ENCODE data around the gene GLI2.

GLI2 gene

GRCh38 chr2:120776649-120777048 is 41.0 kb downstream of the GLI2 start:
- Histone ChIP-seq H3K4me3 (ENCODE audit: severe bottlenecking) (no peak overlapping the region), H3K27ac (ENCODE audit: poor library complexity, severe bottlenecking) (no peak overlapping the region), H3K4me1 (ENCODE audit: insufficient read depth, poor library complexity, severe bottlenecking) (no peaks in the 10 kb centered on the region), H3K27me3 (ENCODE audit: insufficient read depth, poor library complexity, severe bottlenecking) (no peaks in the 10 kb centered on the region), H3K36me3 (ENCODE audit: low read depth) (no peaks in the 10 kb centered on the region), H3K9me3 (ENCODE audit: severe bottlenecking) (no peaks in the 10 kb centered on the region)
- no peak for TF ChIP-seq CTCF (IDR thresholded peaks at IDR 0.05; ENCODE audit: poor library complexity, severe bottlenecking)
- DNase-seq (ENCODE audit: low spot score) (no peak), ATAC-seq (ENCODE audit: low read depth) (no peak)

- TF ChIP-seq CTCF (IDR thresholded peaks at IDR 0.05; ENCODE audit: poor library complexity, severe bottlenecking) = no peak
- ATAC-seq (ENCODE audit: low read depth) = no peak
- no peak overlapping the region for H3K4me3 ChIP-seq (ENCODE audit: severe bottlenecking)
- H3K27me3 ChIP-seq (ENCODE audit: insufficient read depth, poor library complexity, severe bottlenecking) = no peaks in the 10 kb centered on the region
- no peaks in the 10 kb centered on the region for H3K4me1 ChIP-seq (ENCODE audit: insufficient read depth, poor library complexity, severe bottlenecking)
- no peaks in the 10 kb centered on the region for H3K9me3 ChIP-seq (ENCODE audit: severe bottlenecking)
- no peak overlapping the region for H3K27ac ChIP-seq (ENCODE audit: poor library complexity, severe bottlenecking)
- no peaks in the 10 kb centered on the region for H3K36me3 ChIP-seq (ENCODE audit: low read depth)
- DNase-seq (ENCODE audit: low spot score) = no peak
Measured at GRCh38 chr2:120777170-120777751, 41.6 kb downstream of the GLI2 start.

DNA sequence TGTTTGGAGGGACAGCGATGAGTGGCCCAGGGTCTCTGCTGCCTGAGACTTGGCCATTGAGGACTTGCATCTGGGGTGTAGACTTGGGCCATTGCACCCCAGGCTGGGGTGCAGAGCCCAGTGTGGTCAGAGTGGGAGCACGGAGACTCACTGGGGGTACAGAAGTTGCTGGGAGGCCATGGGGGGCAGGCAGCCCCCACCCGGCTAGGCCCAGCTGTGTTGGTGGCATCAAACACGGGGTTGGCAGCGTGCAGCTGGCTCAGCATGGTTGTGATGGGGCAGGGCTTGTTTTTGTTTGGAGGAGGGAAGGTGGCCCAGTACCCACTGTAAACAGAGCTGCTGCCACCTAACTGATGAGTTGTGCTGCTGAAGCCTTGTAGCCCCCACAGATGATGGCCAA is 42.1 kb downstream of the GLI2 start:
- no peak overlapping the region for H3K4me3 ChIP-seq (ENCODE audit: severe bottlenecking)
- no peak for TF ChIP-seq CTCF (IDR thresholded peaks at IDR 0.05; ENCODE audit: poor library complexity, severe bottlenecking)
- H3K9me3 ChIP-seq (ENCODE audit: severe bottlenecking) = no peaks in the 10 kb centered on the region
- no peaks in the 10 kb centered on the region for H3K27me3 ChIP-seq (ENCODE audit: insufficient read depth, poor library complexity, severe bottlenecking)
- H3K36me3 ChIP-seq (ENCODE audit: low read depth) = no peaks in the 10 kb centered on the region
- no peak overlapping the region for H3K27ac ChIP-seq (ENCODE audit: poor library complexity, severe bottlenecking)
- no peaks in the 10 kb centered on the region for H3K4me1 ChIP-seq (ENCODE audit: insufficient read depth, poor library complexity, severe bottlenecking)
- ATAC-seq (ENCODE audit: low read depth) (no peak), DNase-seq (ENCODE audit: low spot score) (no peak)

GRCh38 chr2:120778244-120778643 is 42.6 kb downstream of the GLI2 start:
- Histone ChIP-seq H3K4me1 (ENCODE audit: insufficient read depth, poor library complexity, severe bottlenecking) (no peaks in the 10 kb centered on the region), H3K27me3 (ENCODE audit: insufficient read depth, poor library complexity, severe bottlenecking) (no peaks in the 10 kb centered on the region), H3K4me3 (ENCODE audit: severe bottlenecking) (no peak overlapping the region), H3K9me3 (ENCODE audit: severe bottlenecking) (no peaks in the 10 kb centered on the region), H3K27ac (ENCODE audit: poor library complexity, severe bottlenecking) (no peak overlapping the region), H3K36me3 (ENCODE audit: low read depth) (no peaks in the 10 kb centered on the region)
- no peak for TF ChIP-seq CTCF (IDR thresholded peaks at IDR 0.05; ENCODE audit: poor library complexity, severe bottlenecking)
- no peak for DNase-seq (ENCODE audit: low spot score)
- ATAC-seq (ENCODE audit: low read depth) = no peak; the same call in 2 of the 3 replicates

- ATAC-seq (ENCODE audit: low read depth) (peak; percentile 37; the same call in 1 of the 3 replicates), DNase-seq (ENCODE audit: low spot score) (no peak)
- Histone ChIP-seq H3K4me3 (ENCODE audit: severe bottlenecking) (no peak overlapping the region), H3K27ac (ENCODE audit: poor library complexity, severe bottlenecking) (no peak overlapping the region), H3K27me3 (ENCODE audit: insufficient read depth, poor library complexity, severe bottlenecking) (no peaks in the 10 kb centered on the region), H3K4me1 (ENCODE audit: insufficient read depth, poor library complexity, severe bottlenecking) (no peaks in the 10 kb centered on the region), H3K36me3 (ENCODE audit: low read depth) (no peaks in the 10 kb centered on the region), H3K9me3 (ENCODE audit: severe bottlenecking) (no peaks in the 10 kb centered on the region)
- no peak for TF ChIP-seq CTCF (IDR thresholded peaks at IDR 0.05; ENCODE audit: poor library complexity, severe bottlenecking)
Measured at GRCh38 chr2:120779781-120780283, 44.2 kb downstream of the GLI2 start.

All from RWPE2 (cell line).